ENCODE measurements around the gene GARIN5A. TPM values are rescaled to one million over a fixed set of nuclear protein-coding genes. Genes with fewer than 3 reads are reported as not detected.
"Not testable (repeated sequence)": the region's sequence is repeated elsewhere in the genome, so short reads cannot be mapped to it uniquely, and the experiment has no call there.

The GARIN5A gene
- total RNA-seq, 2 donors from 2014 or later, result 5.9 to 16.8 TPM

- WGBS, result 72% methylated on average over 1 of the region's 1 CpG
- no peak for TF ChIP-seq POLR2AphosphoS5 (IDR thresholded peaks at IDR 0.05)
- no peak for TF ChIP-seq CTCF (IDR thresholded peaks at IDR 0.05)
- no peak for TF ChIP-seq POLR2A (IDR thresholded peaks at IDR 0.05)
- H3K27ac ChIP-seq, result no peak overlapping the region
- no peaks in the 10 kb centered on the region for H3K27me3 ChIP-seq (replicated peaks; ENCODE audit: insufficient read depth)
- intact Hi-C loops (cut with DNase I), result no loop called here
- H3K36me3 ChIP-seq, result no peaks in the 10 kb centered on the region
- H3K9me3 ChIP-seq, result no peaks in the 10 kb centered on the region
- H3K4me3 ChIP-seq, result no peak overlapping the region
- DNase-seq (ENCODE audit: low spot score), result no peak
- H3K4me1 ChIP-seq (replicated peaks), result no peaks in the 10 kb centered on the region
These were observed 32.6 kb downstream of the GARIN5A start for GRCh38 chr19:50444059-50444458.

GRCh38 chr19:50439130-50439529 lies 37.5 kb downstream of the GARIN5A start:
- DNase-seq (ENCODE audit: low spot score); H3K27ac ChIP-seq; H3K4me1 ChIP-seq (replicated peaks); H3K36me3 ChIP-seq; H3K4me3 ChIP-seq; intact Hi-C loops (cut with DNase I); H3K9me3 ChIP-seq; H3K27me3 ChIP-seq (replicated peaks; ENCODE audit: insufficient read depth): not testable (repeated sequence)
- 72% methylated on average over 2 of the region's 2 CpGs for WGBS

- no peaks in the 10 kb centered on the region for H3K36me3 ChIP-seq
- intact Hi-C loops (cut with DNase I), result no loop called here
- no peaks in the 10 kb centered on the region for H3K27me3 ChIP-seq (replicated peaks; ENCODE audit: insufficient read depth)
- H3K4me1 ChIP-seq (replicated peaks), result no peaks in the 10 kb centered on the region
- no peak for DNase-seq (ENCODE audit: low spot score)
- TF ChIP-seq POLR2AphosphoS5 (IDR thresholded peaks at IDR 0.05), result no peak
- TF ChIP-seq CTCF (IDR thresholded peaks at IDR 0.05), result no peak
- no peak for TF ChIP-seq POLR2A (IDR thresholded peaks at IDR 0.05)
- no peak overlapping the region for H3K27ac ChIP-seq
- 85% methylated on average over 5 of the region's 5 CpGs for WGBS
- H3K9me3 ChIP-seq, result no peaks in the 10 kb centered on the region
- no peak overlapping the region for H3K4me3 ChIP-seq
These were observed 38.7 kb downstream of the GARIN5A start for GRCh38 chr19:50437862-50438449.

GRCh38 chr19:50435627-50436026 lies 41.0 kb downstream of the GARIN5A start:
- no peak for DNase-seq (ENCODE audit: low spot score)
- no peaks in the 10 kb centered on the region for H3K27me3 ChIP-seq (replicated peaks; ENCODE audit: insufficient read depth)
- no peak overlapping the region for H3K27ac ChIP-seq
- H3K4me1 ChIP-seq (replicated peaks), result no peaks in the 10 kb centered on the region
- H3K9me3 ChIP-seq, result no peaks in the 10 kb centered on the region
- no peaks in the 10 kb centered on the region for H3K36me3 ChIP-seq
- H3K4me3 ChIP-seq, result no peak overlapping the region
- no peak for TF ChIP-seq POLR2AphosphoS5 (IDR thresholded peaks at IDR 0.05)
- TF ChIP-seq POLR2A (IDR thresholded peaks at IDR 0.05), result no peak
- no peak for TF ChIP-seq CTCF (IDR thresholded peaks at IDR 0.05)
- WGBS, result 70% methylated on average over 12 of the region's 12 CpGs
- intact Hi-C loops (cut with DNase I), result no loop called here

- Histone ChIP-seq H3K4me1 (replicated peaks) (no peaks in the 10 kb centered on the region), H3K9me3 (no peaks in the 10 kb centered on the region), H3K4me3 (no peak overlapping the region), H3K36me3 (no peaks in the 10 kb centered on the region), H3K27me3 (replicated peaks; ENCODE audit: insufficient read depth) (no peaks in the 10 kb centered on the region), H3K27ac (no peak overlapping the region)
- DNase-seq (ENCODE audit: low spot score), result no peak
- 79% methylated on average over 17 of the region's 17 CpGs for WGBS
- no peak for TF ChIP-seq POLR2AphosphoS5 (IDR thresholded peaks at IDR 0.05)
- intact Hi-C loops (cut with DNase I), result no loop called here
These were observed 41.4 kb downstream of the GARIN5A start for GRCh38 chr19:50435221-50435620.

- intact Hi-C loops (cut with DNase I), result no loop called here
These were observed 42.1 kb downstream of the GARIN5A start for GRCh38 chr19:50434525-50434924.

More at GRCh38 chr19:50434525-50434924, 42.1 kb downstream of the GARIN5A start:
- Histone ChIP-seq H3K4me3 (no peak overlapping the region), H3K27me3 (replicated peaks; ENCODE audit: insufficient read depth) (no peaks in the 10 kb centered on the region), H3K9me3 (no peaks in the 10 kb centered on the region), H3K36me3 (no peaks in the 10 kb centered on the region), H3K27ac (no peak overlapping the region), H3K4me1 (replicated peaks) (no peaks in the 10 kb centered on the region)
- TF ChIP-seq CTCF (IDR thresholded peaks at IDR 0.05), result no peak
- TF ChIP-seq POLR2A (IDR thresholded peaks at IDR 0.05), result no peak
- TF ChIP-seq POLR2AphosphoS5 (IDR thresholded peaks at IDR 0.05), result no peak
- 36% methylated on average over 9 of the region's 12 CpGs for WGBS
- DNase-seq (ENCODE audit: low spot score), result no peak
